ENCODE results near the gene NDUFAF4. TPM values are rescaled to one million over a fixed set of nuclear protein-coding genes. Genes with fewer than 3 reads are reported as not detected.
"Not testable (repeated sequence)": the region's sequence is repeated elsewhere in the genome, so short reads cannot be mapped to it uniquely, and the experiment has no call there.

Gene NDUFAF4
- total RNA-seq, 1 donor from 2014 or later = 11.3 TPM

GRCh38 chr6:96898241-96898851 is 655 bp upstream of the NDUFAF4 start:
- peak; percentile 52 for DNase-seq (ENCODE audit: low read depth)
- Histone ChIP-seq H3K4me3 (ENCODE audit: low read depth, low read length) (peak overlapping the region; percentile 86), H3K27me3 (ENCODE audit: control insufficient read depth, insufficient read depth, low read length) (no peaks in the 10 kb centered on the region), H3K36me3 (ENCODE audit: control insufficient read depth, insufficient read depth, low read length) (peaks cover 3% of the 10 kb centered on the region)
- no peak for FAIRE-seq
- no peak for TF ChIP-seq CTCF (IDR thresholded peaks at IDR 0.05; ENCODE audit: insufficient read depth, low read length, severe bottlenecking)

- H3K4me3 ChIP-seq (ENCODE audit: low read depth, low read length) = no peak overlapping the region
- no peak for FAIRE-seq
- no peaks in the 10 kb centered on the region for H3K27me3 ChIP-seq (ENCODE audit: control insufficient read depth, insufficient read depth, low read length)
- no peak for TF ChIP-seq CTCF (IDR thresholded peaks at IDR 0.05; ENCODE audit: insufficient read depth, low read length, severe bottlenecking)
- H3K36me3 ChIP-seq (ENCODE audit: control insufficient read depth, insufficient read depth, low read length) = peaks cover 4% of the 10 kb centered on the region
- no peak for DNase-seq (ENCODE audit: low read depth)
Observed at GRCh38 chr6:96889146-96889545, 8.5 kb downstream of the NDUFAF4 start.

- no peak overlapping the region for H3K4me3 ChIP-seq (ENCODE audit: low read depth, low read length)
- H3K27me3 ChIP-seq (ENCODE audit: control insufficient read depth, insufficient read depth, low read length) = no peaks in the 10 kb centered on the region
- no peak for FAIRE-seq
- no peak for DNase-seq (ENCODE audit: low read depth)
- no peak for TF ChIP-seq CTCF (IDR thresholded peaks at IDR 0.05; ENCODE audit: insufficient read depth, low read length, severe bottlenecking)
- peaks cover 2% of the 10 kb centered on the region for H3K36me3 ChIP-seq (ENCODE audit: control insufficient read depth, insufficient read depth, low read length)
Observed at GRCh38 chr6:96888745-96889144, 8.9 kb downstream of the NDUFAF4 start.

- DNase-seq (ENCODE audit: low read depth) (no peak), FAIRE-seq (no peak)
- no peak overlapping the region for H3K4me3 ChIP-seq (ENCODE audit: low read depth, low read length)
- TF ChIP-seq CTCF (IDR thresholded peaks at IDR 0.05; ENCODE audit: insufficient read depth, low read length, severe bottlenecking) = no peak
- no peaks in the 10 kb centered on the region for H3K36me3 ChIP-seq (ENCODE audit: control insufficient read depth, insufficient read depth, low read length)
- no peaks in the 10 kb centered on the region for H3K27me3 ChIP-seq (ENCODE audit: control insufficient read depth, insufficient read depth, low read length)
Observed at GRCh38 chr6:96886519-96886918, 11.2 kb downstream of the NDUFAF4 start.

- not testable (repeated sequence) for H3K4me3 ChIP-seq (ENCODE audit: low read depth, low read length); DNase-seq (ENCODE audit: low read depth); H3K36me3 ChIP-seq (ENCODE audit: control insufficient read depth, insufficient read depth, low read length); H3K27me3 ChIP-seq (ENCODE audit: control insufficient read depth, insufficient read depth, low read length); FAIRE-seq
Observed at GRCh38 chr6:96885187-96885631, 12.5 kb downstream of the NDUFAF4 start.

GRCh38 chr6:96878143-96878542 is 19.5 kb downstream of the NDUFAF4 start:
- FAIRE-seq = no peak

More at GRCh38 chr6:96878143-96878542, 19.5 kb downstream of the NDUFAF4 start:
- H3K27me3 ChIP-seq (ENCODE audit: control insufficient read depth, insufficient read depth, low read length) = no peaks in the 10 kb centered on the region
- no peak for DNase-seq (ENCODE audit: low read depth)
- H3K4me3 ChIP-seq (ENCODE audit: low read depth, low read length) = no peak overlapping the region
- H3K36me3 ChIP-seq (ENCODE audit: control insufficient read depth, insufficient read depth, low read length) = no peaks in the 10 kb centered on the region
- TF ChIP-seq CTCF (IDR thresholded peaks at IDR 0.05; ENCODE audit: insufficient read depth, low read length, severe bottlenecking) = no peak
